GM21390 (cell line): ENCODE results near the gene ACBD3.

ENCODE experiments used
- ATAC-seq: cut with Tn5 transposase; IDR thresholded peaks from one replicate; pipeline ENCODE4 v1.9.1; 2021; ENCODE audit not compliant: unreplicated experiment

ACBD3 gene

GRCh38 chr1:226116673-226117072, 69.9 kb downstream of the ACBD3 start:
- ATAC-seq = no peak

- no peak for ATAC-seq
Measured at GRCh38 chr1:226112626-226113025, 73.9 kb downstream of the ACBD3 start.

GRCh38 chr1:226111883-226112261, 74.7 kb downstream of the ACBD3 start:
- no peak for ATAC-seq

- no peak for ATAC-seq
Measured at GRCh38 chr1:226111098-226111882, 75.3 kb downstream of the ACBD3 start.

DNA sequence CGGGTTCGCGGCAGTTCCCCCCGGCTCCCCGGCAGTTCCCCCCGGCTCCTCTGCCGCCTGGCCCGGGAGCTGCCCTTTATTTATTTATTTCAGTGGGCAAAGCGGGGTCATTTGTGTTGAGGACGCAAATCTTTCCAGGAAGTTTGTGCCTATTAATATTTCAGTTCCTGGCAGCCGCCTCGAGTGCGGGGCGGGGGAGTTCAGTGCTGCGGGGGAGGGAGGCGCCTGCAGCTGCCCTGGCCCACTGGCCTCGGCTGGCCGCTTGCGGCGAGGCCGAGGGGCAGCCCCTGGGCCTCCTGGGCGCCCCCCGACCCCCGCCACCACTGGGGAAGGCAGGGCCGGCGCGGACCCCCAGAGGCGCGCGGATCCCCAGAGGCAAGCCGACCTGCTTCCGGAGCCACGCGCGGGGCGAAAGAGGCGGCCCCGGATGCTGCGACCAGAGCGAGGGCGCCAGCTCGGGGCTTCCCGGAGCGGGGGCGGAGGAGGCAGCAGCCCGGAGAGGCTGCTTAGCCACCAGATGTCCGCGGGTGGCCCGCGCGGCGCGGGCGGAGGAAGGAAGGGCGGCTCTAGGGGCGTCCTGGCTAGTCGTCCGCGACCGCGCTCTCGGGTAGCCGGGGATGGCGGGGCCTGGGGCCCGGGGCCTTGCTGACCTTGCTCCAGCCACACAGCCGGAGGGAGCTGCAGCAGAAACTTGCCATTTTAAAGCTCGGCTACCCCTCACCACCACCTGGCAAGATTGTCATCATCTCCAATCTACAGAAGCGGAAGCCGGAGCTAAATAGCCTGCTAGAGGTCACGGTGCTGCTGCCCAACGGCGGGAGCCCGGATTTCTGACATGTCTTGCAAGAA, 76.1 kb downstream of the ACBD3 start:
- ATAC-seq = peak; percentile 62

DNA sequence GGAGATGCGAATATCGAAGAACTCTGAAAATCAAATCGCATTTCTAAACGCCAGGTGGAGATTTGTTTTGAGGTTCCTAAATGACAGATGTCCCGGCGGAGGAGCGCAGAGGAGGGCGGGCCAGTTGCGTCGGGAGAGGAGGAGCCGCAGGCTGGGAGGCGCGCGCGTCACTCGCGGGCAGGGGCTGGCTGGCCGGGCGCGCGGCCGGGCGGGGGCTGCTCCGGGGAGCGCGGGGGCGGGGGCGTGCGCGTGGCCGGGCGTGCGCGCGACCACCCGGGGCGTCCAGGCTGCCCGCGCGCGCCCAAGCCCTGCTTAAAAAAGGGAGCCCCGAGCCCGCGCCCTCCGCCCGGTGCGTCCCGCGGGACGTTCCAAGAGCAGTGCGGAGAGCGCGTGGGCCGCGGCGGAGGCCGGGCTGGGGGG, 76.7 kb downstream of the ACBD3 start:
- ATAC-seq = peak; percentile 76

DNA sequence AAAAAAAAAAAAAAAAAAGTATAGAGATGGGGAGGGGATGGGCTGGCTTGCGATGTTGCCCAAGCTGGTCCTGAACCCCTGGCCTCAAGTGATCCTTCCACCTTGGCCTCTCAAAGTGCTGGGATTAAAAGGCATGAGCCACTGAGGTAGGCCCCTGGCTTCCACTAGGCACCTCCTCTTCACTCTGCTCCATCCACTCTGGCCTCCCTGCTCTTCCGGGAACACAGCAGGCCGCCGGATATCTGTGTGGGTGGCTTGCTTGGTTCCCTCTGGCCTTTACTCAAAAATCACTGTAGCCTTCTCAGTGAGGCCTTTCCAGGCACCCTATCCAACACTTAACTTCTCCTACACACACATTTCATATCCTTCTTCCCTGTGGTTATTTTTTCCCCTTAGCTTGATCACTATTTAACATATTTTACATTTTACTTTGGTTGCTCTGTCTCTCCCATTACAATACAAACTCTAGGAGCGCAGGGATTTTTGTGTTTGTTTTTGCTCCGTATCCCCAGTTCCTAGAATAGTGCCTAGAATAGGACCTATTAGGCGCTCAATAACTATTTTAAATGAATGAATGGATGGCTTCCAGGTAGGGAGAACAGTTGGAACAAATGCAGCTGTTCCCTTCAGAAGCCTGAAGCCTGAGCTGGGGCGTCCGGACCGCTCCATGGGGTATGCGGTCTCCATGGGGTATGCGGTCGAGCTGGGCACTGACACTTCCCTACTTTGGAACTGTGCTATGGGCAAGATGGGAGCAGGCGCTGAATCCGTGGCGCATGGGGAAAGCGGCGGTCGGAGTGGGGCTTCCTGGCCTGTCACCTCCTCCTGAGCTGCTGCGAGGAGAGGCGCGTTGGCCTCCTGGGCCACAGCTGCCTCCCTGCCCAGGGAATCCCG, 77.4 kb downstream of the ACBD3 start:
- no peak for ATAC-seq

GRCh38 chr1:226107471-226108460, 78.8 kb downstream of the ACBD3 start:
- no peak for ATAC-seq

DNA sequence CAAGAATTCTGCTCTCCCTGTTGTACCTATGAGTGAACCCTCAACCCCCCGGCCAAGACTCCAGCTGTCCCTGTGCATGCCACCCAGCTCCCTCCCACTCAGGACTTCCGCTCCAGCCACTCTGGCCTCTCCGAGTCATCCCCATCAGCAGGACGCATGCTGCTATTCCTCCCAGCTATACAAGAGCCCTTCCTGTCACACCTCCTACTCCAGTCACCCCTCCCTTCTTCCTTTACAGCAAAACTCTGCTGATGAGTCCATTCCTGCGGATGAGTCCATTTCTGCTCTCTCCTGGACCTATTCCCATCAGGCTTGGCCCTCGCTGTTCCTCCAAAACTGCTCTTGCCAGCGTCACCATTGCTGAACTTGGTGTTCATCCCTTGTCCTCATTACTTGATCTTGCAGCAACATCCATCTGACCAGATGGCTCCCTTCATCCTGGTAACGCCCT, 81.8 kb downstream of the ACBD3 start:
- no peak for ATAC-seq

GRCh38 chr1:226100436-226101391, 85.8 kb downstream of the ACBD3 start:
- ATAC-seq = peak; percentile 48

- no peak for ATAC-seq
Measured at GRCh38 chr1:226098870-226099835, 87.4 kb downstream of the ACBD3 start.

- no peak for ATAC-seq
Measured at GRCh38 chr1:226097866-226098625, 88.5 kb downstream of the ACBD3 start.

DNA sequence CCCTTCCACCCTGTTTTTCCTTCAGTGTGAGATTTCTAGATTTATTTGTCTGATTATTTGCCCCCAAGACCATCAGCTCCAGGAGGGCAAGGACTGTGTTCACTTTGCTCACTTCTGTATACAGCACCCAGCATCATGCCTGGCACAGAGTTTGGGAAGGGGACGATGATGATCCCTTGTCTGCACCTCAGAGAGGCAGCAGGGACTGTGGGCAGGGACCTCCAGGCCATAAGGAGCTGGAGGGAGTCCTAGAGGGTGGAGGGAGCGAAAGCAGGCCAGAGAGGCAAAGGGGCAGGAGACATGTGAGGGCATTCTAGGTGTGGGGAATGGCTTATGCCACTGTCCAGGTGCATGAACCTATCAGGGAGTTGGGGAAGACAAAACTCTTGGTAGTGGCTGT, 91.3 kb downstream of the ACBD3 start:
- ATAC-seq = no peak
